COR-L47 (cell line): ENCODE data around the gene ADAMTSL5.
"Not testable (repeated sequence)": the region's sequence is repeated elsewhere in the genome, so short reads cannot be mapped to it uniquely, and the experiment has no call there.

Experiments used
- DNase-seq: peaks from one replicate; lab custom pipeline; 2025; lab: John Stamatoyannopoulos, UW

Gene ADAMTSL5

DNA sequence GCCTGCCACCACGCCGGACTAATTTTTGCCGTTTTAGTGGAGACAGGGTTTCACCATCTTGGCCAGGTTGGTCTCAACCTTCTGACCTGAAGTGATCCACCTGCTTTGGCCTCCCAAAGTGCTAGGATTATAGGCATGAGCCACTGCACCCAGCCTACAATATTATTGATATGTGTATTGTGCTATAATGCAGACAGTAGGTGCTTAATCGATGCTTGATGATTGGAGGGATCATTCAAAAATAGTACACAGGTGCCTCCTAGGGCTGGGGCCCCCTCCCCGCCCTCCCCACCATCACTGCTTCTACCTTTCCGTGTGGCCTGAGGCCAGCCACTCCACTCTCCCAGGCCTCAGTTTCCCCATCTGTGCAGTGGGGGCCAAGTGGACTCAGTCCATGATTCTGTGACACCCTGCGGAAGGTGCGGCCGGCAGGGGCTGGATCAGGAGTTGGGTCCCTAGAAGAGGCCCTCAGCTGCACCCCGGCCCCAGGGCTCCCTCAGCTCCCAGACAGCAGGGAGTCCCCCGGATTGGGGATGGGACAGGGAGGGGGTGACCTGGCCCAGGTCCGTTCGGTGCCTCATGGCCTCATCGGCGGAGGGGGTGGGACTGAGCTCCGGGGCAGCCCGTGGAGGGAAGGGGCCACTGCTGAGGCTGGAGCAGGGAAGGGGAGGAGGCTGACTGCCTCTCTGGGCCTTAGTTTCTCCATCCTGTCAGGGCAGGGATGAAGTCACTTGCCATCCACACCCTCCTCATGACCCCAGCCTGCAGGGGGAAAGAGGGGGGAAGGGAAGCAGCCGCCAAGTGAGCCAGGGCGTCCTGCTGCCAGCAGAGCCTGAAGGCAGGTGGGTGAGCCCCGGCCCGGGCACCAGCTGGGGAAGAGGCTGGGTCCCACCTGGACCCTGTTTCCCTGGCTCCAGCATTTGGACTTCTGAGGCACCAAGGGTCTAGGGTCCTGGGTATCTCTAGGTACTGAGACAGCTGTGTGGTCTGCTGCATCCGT lies 1.2 kb downstream of the ADAMTSL5 start:
- no peak for DNase-seq

DNA sequence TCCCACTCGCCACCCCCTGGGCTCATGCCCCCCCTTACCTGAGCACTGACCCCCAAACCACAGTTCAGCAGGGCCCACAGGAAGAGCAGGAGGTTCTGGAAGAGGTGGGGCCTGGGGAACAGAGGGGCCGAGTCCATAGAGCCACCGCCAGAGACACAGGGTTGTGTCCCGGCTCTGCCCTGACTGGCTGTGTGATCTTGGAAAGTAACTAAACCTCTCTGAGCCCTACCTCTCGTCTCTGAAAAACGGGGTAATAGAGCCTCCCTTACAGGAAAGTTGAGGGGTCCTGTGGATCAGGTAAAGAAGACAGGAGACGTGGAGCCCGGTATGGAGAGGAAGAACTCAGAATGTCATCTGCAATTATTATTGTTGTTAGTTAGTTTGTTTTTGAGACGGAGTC lies 2.0 kb downstream of the ADAMTSL5 start:
- DNase-seq: no peak

GRCh38 chr19:1510442-1510806 lies 2.4 kb downstream of the ADAMTSL5 start:
- no peak for DNase-seq

DNA sequence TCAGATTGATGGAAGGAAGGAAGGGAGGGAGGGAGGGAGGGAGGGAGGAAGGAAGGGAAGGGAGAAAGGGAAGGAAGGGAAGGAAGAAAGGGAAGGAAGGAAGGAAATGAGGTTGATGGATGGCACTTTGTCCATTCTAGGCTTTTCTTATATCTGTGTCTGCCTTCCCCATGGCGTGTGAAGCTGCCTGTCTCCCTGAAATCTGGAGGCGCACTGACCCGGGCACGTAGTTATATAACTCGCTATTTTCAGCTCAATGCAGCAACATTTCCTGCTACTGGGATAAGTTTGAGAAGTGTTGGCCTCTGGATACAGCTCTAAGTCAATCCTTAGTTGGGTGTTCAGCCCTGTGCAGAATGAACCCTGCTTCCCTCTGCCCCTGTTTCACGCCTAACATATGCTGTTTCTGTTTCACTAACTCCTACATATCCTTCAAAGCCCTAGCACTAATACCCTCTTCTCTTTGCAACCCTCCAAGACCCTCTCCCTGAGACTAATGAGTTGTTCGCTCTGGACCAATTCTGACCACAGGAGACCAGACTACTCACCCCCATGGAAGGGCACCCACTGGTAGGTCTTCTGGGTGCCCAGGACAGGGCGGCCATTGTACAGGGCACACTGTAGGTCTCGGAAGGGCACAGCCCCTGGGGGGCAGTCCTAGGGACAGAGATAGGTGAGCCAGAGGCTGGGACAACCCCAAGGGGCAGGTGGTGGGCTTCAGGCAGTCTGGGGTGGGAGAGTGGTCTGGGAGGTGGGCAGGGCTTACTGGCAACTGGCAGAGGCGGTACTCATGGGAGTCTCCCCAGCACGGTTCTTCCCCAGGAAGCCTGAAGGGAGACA lies 3.0 kb downstream of the ADAMTSL5 start:
- DNase-seq: no peak

DNA sequence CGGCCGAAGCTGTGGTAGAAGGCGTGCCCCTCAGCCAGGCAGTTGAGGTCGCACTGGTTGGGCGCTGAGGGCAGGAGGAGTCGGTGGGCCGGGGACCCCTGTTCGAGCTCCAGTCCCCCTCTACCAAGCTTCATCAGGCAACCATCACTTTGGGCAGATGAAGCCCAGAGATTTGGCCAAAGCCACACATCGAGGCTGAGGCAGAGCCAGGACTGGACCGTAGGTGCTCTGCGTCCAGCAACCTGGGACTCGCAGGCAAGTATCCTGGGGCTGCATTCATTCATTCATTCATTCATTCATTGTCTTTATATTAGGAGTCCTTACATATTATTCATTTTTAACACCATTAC lies 4.3 kb downstream of the ADAMTSL5 start:
- DNase-seq: no peak

DNA sequence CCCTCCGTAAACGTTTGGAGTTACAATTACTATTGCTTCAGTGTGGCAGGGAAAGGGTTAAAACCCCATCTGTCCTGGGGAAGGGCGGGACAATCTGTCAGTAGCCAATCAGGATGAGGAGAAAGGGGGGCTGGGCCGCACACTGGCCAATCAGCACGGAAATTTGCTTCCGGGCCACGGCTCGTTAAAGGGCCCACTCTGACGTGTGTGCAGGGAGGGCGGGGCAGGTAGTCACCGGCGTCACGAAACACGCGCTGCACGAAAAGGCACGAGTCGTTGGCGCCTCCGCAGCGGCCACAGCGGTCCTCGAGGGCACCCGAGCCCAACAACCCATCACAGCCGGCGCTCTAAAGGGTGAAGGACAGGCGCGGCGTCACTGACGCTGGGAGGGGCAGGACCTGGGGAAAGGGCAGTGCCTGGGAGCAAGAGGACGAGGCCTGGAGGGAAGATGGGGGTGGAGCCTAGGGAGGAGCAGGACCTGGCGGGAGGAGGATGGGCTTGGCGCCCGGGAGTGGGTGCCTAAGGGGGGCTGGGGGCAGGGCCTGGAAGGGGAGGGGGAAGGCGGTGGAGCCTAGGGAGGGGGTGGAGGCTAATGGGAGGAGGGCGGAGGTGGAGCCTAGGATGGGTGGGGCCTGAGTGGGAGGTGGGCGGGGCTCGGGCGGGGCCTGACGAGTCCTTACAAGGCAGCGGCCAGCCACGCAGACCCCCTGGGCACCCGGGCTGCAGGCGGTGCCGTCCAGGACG lies 4.9 kb downstream of the ADAMTSL5 start:
- peak; percentile 73 for DNase-seq

GRCh38 chr19:1507192-1507660 lies 5.6 kb downstream of the ADAMTSL5 start:
- no peak for DNase-seq

DNA sequence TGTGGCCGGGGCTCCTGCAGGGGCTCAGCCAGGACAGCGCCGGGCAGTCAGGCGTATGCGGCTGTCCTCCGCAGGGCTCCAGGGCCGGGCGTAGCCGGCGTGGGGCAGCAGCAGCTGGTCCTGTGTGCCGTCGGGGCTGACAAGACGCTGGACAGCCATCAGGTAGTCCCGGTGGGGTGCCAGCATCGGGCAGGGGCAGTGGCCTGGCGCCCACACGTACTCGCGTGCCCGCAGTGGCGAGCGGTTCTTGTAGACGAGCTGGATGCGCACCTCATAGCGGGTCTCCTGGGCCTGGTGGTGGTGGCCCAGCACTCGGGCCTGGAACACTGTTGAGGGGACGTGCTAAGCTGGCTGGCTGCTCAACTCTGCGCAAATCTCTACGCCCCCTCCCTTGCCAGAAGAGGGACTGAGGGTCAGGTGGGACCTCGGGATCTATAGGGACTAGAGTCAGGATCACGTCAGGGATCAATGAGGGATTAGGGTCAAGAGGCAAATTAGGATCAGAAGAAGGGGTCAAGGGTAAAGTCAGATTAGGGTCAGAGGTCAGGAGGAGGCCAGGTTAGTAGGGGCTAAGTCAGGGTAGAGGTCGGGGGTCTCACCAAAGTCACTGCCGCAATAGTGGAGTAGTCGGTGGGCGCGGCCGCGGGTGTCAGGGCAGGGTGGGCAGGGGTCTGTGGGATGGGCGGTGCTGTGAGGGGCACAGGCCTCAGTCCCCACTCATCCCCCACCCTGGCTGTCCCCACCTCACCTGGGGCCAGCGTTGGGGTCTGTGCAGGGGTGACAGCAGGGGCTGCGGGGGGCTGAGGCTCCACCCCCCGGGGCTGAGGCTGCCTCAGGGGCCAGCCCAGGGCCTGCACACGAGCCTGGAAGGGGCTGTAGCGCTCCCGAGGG lies 6.6 kb downstream of the ADAMTSL5 start:
- DNase-seq: no peak

- no peak for DNase-seq
Measured at GRCh38 chr19:1505012-1505411, 7.8 kb downstream of the ADAMTSL5 start.

- no peak for DNase-seq
Measured at GRCh38 chr19:1503925-1504773, 8.7 kb downstream of the ADAMTSL5 start.

GRCh38 chr19:1503089-1503924 lies 9.5 kb downstream of the ADAMTSL5 start:
- peak; percentile 21 for DNase-seq

DNA sequence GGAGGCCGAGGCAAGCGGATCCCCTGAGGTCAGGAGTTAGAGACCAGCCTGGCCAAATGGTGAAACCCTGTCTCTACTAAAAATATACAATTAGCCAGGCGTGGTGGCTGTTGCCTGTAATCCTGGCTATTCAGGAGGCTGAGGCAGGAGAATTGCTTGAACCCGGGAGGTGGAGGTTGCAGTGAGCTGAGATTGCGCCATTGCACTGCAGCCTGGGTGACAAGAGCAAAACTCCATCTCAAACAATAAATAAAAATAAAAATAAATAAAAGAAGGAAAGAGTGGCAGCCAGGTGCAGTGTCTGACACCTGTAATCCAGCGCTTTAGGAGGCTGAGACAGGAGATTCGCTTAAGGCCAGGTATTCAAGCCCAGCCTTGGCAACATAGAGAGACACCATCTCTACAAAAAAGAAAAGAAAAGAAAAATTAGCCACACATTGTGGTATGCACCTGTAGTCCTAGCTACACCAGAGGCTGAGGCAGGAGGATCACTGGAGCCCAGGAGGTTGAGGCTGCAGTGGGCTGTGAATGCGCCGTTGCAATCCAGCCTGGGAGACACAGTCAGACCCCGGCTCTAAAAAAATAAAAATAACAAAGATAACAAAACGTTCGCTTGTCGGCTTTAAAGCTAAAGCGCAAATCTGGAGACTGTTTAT lies 10.3 kb downstream of the ADAMTSL5 start:
- DNase-seq: no peak

DNA sequence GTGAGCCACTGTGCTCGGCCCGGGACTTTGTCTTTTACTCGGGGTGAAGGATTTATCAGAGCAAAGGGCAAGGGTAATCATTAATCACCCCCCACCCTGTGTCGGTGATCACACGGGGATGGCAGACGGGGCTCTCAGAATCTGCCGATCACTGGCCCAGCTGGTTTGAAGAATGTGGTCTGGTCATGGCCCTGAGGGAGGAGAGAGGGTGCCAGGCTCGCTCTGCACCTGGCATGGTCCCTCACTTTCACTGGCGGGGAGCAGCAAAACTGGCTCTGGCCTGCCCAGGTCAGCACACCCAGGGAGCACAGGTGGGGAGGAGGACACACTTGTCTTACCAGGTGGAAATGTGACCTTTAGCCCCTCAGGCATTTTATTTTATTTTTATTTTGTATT lies 11.6 kb downstream of the ADAMTSL5 start:
- DNase-seq: no peak

DNA sequence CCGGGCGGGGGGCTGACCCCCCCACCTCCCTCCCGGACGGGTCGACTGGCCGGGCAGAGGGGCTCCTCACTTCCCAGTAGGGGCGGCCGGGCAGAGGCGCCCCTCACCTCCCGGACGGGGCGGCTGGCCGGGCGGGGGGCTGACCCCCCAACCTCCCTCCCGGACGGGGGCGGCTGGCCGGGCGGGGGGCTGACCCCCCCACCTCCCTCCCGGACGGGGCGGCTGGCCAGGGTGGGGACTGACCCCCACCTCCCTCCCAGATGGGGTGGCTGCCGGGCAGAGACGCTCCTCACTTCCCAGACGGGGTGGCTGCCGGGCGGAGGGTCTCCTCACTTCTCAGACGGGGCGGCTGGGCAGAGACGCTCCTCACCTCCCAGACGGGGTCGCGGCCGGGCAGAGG lies 13.6 kb downstream of the ADAMTSL5 start:
- not testable (repeated sequence) for DNase-seq

DNA sequence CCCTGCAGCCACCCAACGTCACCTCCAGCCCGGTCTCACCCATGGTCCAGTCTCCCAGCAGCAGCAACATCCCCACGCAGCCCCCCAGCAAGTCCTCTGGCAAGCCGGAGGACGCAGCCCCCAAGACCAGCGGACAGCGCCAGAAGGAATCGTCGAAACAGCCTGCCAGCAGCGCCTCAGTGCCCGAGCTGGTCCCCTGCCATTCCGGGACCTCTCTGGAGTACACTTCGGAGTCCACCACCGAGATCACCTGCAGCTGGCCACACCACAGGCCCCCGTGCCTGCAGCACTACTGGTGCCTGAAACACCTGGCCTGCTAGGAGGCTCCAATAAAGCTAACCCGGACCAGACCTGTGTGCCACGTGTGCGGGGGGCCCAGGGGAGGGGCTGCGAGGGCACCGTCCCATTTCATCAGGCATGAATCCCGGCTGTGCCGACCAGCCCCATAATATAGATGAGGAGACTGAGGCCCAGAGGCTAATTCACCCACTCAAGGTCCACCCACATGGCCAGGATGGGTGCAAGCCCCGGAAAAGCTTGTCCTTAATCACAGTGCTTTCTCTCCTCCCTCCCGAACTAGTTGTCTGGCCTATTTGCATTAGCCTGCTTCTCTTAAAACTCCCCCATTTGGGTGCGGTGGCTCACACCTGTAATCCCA lies 15.1 kb downstream of the ADAMTSL5 start:
- no peak for DNase-seq

GRCh38 chr19:1496714-1497577 lies 15.9 kb downstream of the ADAMTSL5 start:
- no peak for DNase-seq
